EL (cell line): ENCODE results near the gene PTGER3.
"Not testable (repeated sequence)": the region's sequence is repeated elsewhere in the genome, so short reads cannot be mapped to it uniquely, and the experiment has no call there.

ENCODE experiments used
- DNase-seq: peaks from one replicate; pipeline ENCODE4 v3.0.0-alpha.2; 2016

Gene PTGER3

GRCh38 chr1:71002709-71003475 is 44.7 kb downstream of the PTGER3 start:
- DNase-seq: no peak

GRCh38 chr1:71001624-71002023 is 46.0 kb downstream of the PTGER3 start:
- no peak for DNase-seq

- no peak for DNase-seq
Observed at GRCh38 chr1:70997793-70998192, 49.8 kb downstream of the PTGER3 start.

- no peak for DNase-seq
Observed at GRCh38 chr1:70994753-70995268, 52.8 kb downstream of the PTGER3 start.

- DNase-seq: no peak
Observed at GRCh38 chr1:70993798-70994197, 53.8 kb downstream of the PTGER3 start.

GRCh38 chr1:70992521-70992920 is 55.1 kb downstream of the PTGER3 start:
- DNase-seq: no peak

- no peak for DNase-seq
Observed at GRCh38 chr1:70990469-70991253, 57.0 kb downstream of the PTGER3 start.

GRCh38 chr1:70987497-70987896 is 60.1 kb downstream of the PTGER3 start:
- DNase-seq: no peak

- not testable (repeated sequence) for DNase-seq
Observed at GRCh38 chr1:70985776-70986225, 61.8 kb downstream of the PTGER3 start.

GRCh38 chr1:70985278-70985677 is 62.3 kb downstream of the PTGER3 start:
- peak; percentile 1 for DNase-seq

- no peak for DNase-seq
Observed at GRCh38 chr1:70980361-70980760, 67.3 kb downstream of the PTGER3 start.

- no peak for DNase-seq
Observed at GRCh38 chr1:70979881-70980280, 67.7 kb downstream of the PTGER3 start.

GRCh38 chr1:70979313-70979712 is 68.3 kb downstream of the PTGER3 start:
- DNase-seq: no peak

- no peak for DNase-seq
Observed at GRCh38 chr1:70978623-70979022, 69.0 kb downstream of the PTGER3 start.

- no peak for DNase-seq
Observed at GRCh38 chr1:70977575-70977974, 70.0 kb downstream of the PTGER3 start.

GRCh38 chr1:70977041-70977440 is 70.6 kb downstream of the PTGER3 start:
- DNase-seq: no peak

- DNase-seq: no peak
Observed at GRCh38 chr1:70973754-70974153, 73.9 kb downstream of the PTGER3 start.

GRCh38 chr1:70970407-70970806 is 77.2 kb downstream of the PTGER3 start:
- DNase-seq: no peak

- DNase-seq: peak; percentile 6
Observed at GRCh38 chr1:70966018-70966638, 81.5 kb downstream of the PTGER3 start.

GRCh38 chr1:70963374-70963773 is 84.2 kb downstream of the PTGER3 start:
- no peak for DNase-seq

GRCh38 chr1:70961374-70961975 is 86.1 kb downstream of the PTGER3 start:
- DNase-seq: no peak

GRCh38 chr1:70948396-70949017 is 99.1 kb downstream of the PTGER3 start:
- no peak for DNase-seq

- no peak for DNase-seq
Observed at GRCh38 chr1:70947835-70948234, 99.8 kb downstream of the PTGER3 start.
